Measurements from ENCODE around the gene PTGFRN. TPM values are rescaled to one million over a fixed set of nuclear protein-coding genes. Genes with fewer than 3 reads are reported as not detected.
A peak's percentile ranks its signal among the peaks of the same experiment; 100 is the strongest.

Gene PTGFRN
- total RNA-seq, 1 experiment from 2014 or later, result 38.7 TPM

DNA sequence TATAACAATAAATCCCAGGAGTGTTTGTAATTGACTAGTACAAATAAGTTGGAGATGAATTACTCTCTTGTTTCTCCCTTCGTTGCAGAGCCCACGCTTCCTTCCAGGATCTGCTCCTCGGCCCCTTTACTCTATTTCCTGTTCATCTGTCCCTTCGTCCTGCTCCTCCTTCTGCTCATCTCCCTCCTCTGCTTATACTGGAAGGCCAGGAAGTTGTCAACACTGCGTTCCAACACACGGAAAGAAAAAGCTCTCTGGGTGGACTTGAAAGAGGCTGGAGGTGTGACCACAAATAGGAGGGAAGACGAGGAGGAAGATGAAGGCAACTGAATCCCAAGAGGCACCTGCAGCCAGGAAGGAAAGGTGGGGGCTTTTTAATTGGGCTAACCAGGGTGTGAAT is 124.1 kb downstream of the PTGFRN start:
- Mint-ChIP-seq H3K4me3 (no peak overlapping the region), H3K4me1 (peaks cover 25% of the 10 kb centered on the region), H3K9me3 (no peaks in the 10 kb centered on the region), H3K27me3 (ENCODE audit: low read depth) (peaks cover 4% of the 10 kb centered on the region), H3K36me3 (no peaks in the 10 kb centered on the region), H3K27ac (no peak overlapping the region)
- TF ChIP-seq TEAD1 (CRISPR knock-in tag; IDR thresholded peaks at IDR 0.05), result no peak
- no peak for TF ChIP-seq SP1 (CRISPR knock-in tag; conservative IDR thresholded peaks at IDR 0.05)
- no peak for TF ChIP-seq GTF2I (CRISPR knock-in tag; conservative IDR thresholded peaks at IDR 0.05)
- TF ChIP-seq ETV6 (CRISPR knock-in tag; IDR thresholded peaks at IDR 0.05), result no peak
- no peak for TF ChIP-seq IRF1 (CRISPR knock-in tag; IDR thresholded peaks at IDR 0.05)
- TF ChIP-seq, protein P1, sequence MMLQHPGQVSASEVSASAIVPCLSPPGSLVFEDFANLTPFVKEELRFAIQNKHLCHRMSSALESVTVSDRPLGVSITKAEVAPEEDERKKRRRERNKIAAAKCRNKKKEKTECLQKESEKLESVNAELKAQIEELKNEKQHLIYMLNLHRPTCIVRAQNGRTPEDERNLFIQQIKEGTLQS (CRISPR knock-in tag; conservative IDR thresholded peaks at IDR 0.05), result no peak
- no peak for TF ChIP-seq TP53 (CRISPR knock-in tag; IDR thresholded peaks at IDR 0.05)
- TF ChIP-seq SMAD4 (CRISPR knock-in tag; IDR thresholded peaks at IDR 0.05), result no peak
- TF ChIP-seq HMGA2 (CRISPR knock-in tag; IDR thresholded peaks at IDR 0.05), result no peak
- TF ChIP-seq JUN (CRISPR knock-in tag; IDR thresholded peaks at IDR 0.05), result no peak
- TF ChIP-seq, protein P2, sequence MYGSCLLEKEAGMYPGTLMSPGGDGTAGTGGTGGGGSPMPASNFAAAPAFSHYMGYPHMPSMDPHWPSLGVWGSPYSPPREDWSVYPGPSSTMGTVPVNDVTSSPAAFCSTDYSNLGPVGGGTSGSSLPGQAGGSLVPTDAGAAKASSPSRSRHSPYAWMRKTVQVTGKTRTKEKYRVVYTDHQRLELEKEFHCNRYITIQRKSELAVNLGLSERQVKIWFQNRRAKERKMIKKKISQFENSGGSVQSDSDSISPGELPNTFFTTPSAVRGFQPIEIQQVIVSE (CRISPR knock-in tag; IDR thresholded peaks at IDR 0.05; ENCODE audit: borderline replicate concordance), result no peak
- no peak for TF ChIP-seq FOXK1 (CRISPR knock-in tag; IDR thresholded peaks at IDR 0.05)
- TF ChIP-seq, protein P3, sequence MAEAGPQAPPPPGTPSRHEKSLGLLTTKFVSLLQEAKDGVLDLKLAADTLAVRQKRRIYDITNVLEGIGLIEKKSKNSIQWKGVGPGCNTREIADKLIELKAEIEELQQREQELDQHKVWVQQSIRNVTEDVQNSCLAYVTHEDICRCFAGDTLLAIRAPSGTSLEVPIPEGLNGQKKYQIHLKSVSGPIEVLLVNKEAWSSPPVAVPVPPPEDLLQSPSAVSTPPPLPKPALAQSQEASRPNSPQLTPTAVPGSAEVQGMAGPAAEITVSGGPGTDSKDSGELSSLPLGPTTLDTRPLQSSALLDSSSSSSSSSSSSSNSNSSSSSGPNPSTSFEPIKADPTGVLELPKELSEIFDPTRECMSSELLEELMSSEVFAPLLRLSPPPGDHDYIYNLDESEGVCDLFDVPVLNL (CRISPR knock-in tag; IDR thresholded peaks at IDR 0.05; ENCODE audit: borderline replicate concordance, low read depth), result no peak
- TF ChIP-seq FOXP1 (CRISPR knock-in tag; IDR thresholded peaks at IDR 0.05; ENCODE audit: borderline replicate concordance), result no peak
- TF ChIP-seq ZSCAN18 (CRISPR knock-in tag; IDR thresholded peaks at IDR 0.05), result no peak
- ChIA-PET POLR2A (no interaction called here), CTCF (interaction anchor here (1.0 kb wide), 1 partner anchor 99 kb away, joined by 3 read pairs; no protein-coding TSS in a partner anchor)
- no peak for ATAC-seq
- no peak for DNase-seq (ENCODE audit: low spot score)

- H3K27ac Mint-ChIP-seq, result no peak overlapping the region
- H3K27me3 Mint-ChIP-seq (ENCODE audit: low read depth), result peaks cover 4% of the 10 kb centered on the region
- ATAC-seq (peak; percentile 28), DNase-seq (ENCODE audit: low spot score) (no peak)
- ChIA-PET CTCF (no interaction called here), POLR2A (no interaction called here)
- H3K9me3 Mint-ChIP-seq, result no peaks in the 10 kb centered on the region
- no peaks in the 10 kb centered on the region for H3K36me3 Mint-ChIP-seq
- peaks cover 25% of the 10 kb centered on the region for H3K4me1 Mint-ChIP-seq
- H3K4me3 Mint-ChIP-seq, result no peak overlapping the region
- no peak for TF ChIP-seq CREB1 (CRISPR knock-in tag; IDR thresholded peaks at IDR 0.05)
- TF ChIP-seq IRF1 (CRISPR knock-in tag; IDR thresholded peaks at IDR 0.05), result no peak
- TF ChIP-seq, protein P2 (CRISPR knock-in tag; IDR thresholded peaks at IDR 0.05; ENCODE audit: borderline replicate concordance), result no peak
- no peak for TF ChIP-seq GRHL2 (CRISPR knock-in tag; IDR thresholded peaks at IDR 0.05; ENCODE audit: insufficient replicate concordance, severe bottlenecking)
- TF ChIP-seq ZMAT4 (CRISPR knock-in tag; IDR thresholded peaks at IDR 0.05), result no peak
- TF ChIP-seq, protein P4, sequence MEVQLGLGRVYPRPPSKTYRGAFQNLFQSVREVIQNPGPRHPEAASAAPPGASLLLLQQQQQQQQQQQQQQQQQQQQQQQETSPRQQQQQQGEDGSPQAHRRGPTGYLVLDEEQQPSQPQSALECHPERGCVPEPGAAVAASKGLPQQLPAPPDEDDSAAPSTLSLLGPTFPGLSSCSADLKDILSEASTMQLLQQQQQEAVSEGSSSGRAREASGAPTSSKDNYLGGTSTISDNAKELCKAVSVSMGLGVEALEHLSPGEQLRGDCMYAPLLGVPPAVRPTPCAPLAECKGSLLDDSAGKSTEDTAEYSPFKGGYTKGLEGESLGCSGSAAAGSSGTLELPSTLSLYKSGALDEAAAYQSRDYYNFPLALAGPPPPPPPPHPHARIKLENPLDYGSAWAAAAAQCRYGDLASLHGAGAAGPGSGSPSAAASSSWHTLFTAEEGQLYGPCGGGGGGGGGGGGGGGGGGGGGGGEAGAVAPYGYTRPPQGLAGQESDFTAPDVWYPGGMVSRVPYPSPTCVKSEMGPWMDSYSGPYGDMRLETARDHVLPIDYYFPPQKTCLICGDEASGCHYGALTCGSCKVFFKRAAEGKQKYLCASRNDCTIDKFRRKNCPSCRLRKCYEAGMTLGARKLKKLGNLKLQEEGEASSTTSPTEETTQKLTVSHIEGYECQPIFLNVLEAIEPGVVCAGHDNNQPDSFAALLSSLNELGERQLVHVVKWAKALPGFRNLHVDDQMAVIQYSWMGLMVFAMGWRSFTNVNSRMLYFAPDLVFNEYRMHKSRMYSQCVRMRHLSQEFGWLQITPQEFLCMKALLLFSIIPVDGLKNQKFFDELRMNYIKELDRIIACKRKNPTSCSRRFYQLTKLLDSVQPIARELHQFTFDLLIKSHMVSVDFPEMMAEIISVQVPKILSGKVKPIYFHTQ (CRISPR knock-in tag; IDR thresholded peaks at IDR 0.05), result no peak
- no peak for TF ChIP-seq CREM (CRISPR knock-in tag; IDR thresholded peaks at IDR 0.05)
- TF ChIP-seq ZSCAN18 (CRISPR knock-in tag; IDR thresholded peaks at IDR 0.05), result no peak
- TF ChIP-seq NR3C1 (CRISPR knock-in tag; conservative IDR thresholded peaks at IDR 0.05; ENCODE audit: low read depth), result no peak
- TF ChIP-seq SP1 (CRISPR knock-in tag; conservative IDR thresholded peaks at IDR 0.05), result no peak
- TF ChIP-seq ZNF263 (CRISPR knock-in tag; IDR thresholded peaks at IDR 0.05; ENCODE audit: low read depth), result no peak
- TF ChIP-seq FOXP1 (CRISPR knock-in tag; IDR thresholded peaks at IDR 0.05; ENCODE audit: borderline replicate concordance), result no peak
- TF ChIP-seq, protein P3 (CRISPR knock-in tag; IDR thresholded peaks at IDR 0.05; ENCODE audit: borderline replicate concordance, low read depth), result no peak
- no peak for TF ChIP-seq JUN (CRISPR knock-in tag; IDR thresholded peaks at IDR 0.05)
Measured at GRCh38 chr1:117034791-117035290, 125.1 kb downstream of the PTGFRN start.

Measured in WTC11 (cell line).